Stimulated activated CD8-positive, alpha-beta memory T cell treated with anti-CD3 and anti-CD28 coated beads, Interleukin-12 subunit alpha, Interleukin-12 subunit beta, amount 100 ng/mL, for 4 hours (primary cell): ENCODE measurements around the gene PRSS56.

Experiments
- DNase-seq: peaks from one replicate; pipeline ENCODE4 v3.0.0-alpha.2; 2020; ENCODE audit warnings: low read depth

PRSS56 gene

DNA sequence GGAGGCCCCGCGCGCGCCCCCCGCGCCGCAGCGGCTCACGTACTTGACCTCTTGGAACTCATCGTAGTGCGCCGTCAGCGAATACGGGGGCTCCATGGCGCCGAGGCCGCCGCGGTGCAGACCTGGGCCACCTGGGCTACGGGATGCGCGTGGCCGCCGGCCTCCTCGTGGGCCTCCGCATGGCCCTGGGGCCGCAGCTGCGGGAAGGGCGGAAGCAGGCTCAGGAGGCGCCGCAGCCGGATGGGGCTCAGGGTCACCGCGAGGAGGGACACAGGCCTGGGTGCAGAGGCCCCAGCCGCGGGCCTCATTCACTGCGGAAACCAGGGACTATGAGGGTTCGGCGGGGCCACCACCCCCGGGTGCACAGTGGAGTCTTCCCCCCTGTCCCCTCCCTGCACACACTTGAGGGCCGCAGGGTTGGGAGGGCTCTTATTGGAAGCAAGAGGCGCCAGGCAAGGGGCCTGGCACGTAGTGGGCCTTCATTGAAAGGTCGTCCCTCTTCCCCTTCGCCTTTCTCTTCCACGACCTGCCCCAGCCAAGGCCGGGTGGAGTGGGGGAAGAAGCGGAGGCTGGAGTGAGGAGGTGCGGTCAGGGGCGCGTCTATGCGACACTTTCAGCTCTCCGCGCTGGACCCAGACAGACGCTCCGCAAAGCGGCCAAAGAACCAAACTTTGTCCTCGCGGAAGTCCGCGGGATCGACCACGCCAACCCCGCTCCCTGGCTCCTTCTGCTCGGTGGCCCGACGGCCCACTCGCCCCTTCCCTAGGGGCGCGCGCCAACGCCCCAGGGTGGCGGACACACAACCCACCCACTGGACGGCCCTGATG is 33.4 kb upstream of the PRSS56 start:
- DNase-seq = no peak

DNA sequence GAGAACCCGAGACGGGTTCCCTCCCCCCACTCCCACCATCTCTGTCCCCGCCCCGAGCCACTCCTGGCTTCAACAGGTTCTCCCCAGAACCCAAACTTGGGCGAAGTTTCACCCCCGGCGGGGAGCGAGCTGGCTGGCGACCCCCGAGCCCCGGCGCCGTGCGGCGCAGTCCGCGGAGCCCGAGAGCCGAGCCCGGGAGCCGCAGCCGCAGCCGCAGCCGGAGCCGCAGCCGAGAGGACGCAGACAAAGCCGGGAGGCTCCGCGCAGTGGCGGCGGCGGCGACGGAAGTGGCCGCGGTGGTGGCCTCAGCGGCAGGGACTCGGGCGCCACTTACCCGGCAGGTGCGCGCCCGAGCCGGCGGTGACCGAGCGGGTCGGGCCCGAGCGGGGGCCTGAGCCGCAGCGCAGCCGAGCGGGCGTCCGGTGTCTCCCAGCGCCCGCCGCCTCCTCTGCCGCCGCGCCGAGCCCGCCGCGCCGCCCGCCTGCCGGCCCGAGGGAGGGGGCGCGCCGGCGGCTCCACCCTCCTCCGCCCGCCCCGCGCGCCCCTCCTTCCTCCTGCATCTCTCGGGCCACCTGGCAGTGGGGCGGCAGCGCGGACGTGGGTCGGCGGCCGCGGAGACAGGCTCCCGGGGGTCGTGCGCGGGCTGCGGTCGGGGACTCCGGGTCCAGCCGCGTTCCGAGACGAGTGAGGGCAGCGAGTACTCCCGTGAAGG is 32.6 kb upstream of the PRSS56 start, which contains the start of gene ECEL1:
Gene ECEL1, minus strand, starts transcription at position 450 of the 712 bp plus-strand sequence. CDS start 1,181 bp downstream, outside the sequence.
- no peak for DNase-seq

DNA sequence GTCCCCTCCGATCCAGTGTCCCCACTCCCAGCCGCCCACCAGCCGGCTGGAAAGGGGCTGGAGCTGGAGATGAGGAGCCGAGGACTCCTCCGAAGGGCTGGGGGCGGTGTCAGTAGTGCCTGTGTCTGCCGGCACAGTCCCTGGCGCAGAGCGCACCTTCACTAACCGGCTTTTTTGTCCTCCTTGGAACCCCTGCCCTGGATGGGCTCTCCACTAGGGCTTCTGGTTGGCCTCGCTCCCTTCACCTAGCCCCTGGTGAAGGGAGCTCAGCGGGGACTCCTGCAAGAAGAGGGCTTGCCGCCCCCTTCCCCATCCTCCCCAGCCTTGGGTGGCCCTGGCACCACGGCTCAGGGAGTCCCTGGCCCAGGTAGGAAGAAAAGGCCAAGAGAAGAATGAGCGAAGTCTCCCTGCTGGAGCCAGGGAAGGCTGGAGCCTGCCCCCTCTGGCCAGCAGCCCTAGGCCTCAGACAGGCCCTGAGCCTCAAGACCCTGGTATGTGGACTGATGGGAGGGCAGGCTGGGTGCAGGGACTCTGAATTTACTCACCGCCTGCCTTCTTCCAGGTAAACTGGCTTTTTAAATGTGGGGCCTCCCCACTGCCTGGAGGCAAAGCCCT is 32.0 kb upstream of the PRSS56 start:
- DNase-seq = no peak

DNA sequence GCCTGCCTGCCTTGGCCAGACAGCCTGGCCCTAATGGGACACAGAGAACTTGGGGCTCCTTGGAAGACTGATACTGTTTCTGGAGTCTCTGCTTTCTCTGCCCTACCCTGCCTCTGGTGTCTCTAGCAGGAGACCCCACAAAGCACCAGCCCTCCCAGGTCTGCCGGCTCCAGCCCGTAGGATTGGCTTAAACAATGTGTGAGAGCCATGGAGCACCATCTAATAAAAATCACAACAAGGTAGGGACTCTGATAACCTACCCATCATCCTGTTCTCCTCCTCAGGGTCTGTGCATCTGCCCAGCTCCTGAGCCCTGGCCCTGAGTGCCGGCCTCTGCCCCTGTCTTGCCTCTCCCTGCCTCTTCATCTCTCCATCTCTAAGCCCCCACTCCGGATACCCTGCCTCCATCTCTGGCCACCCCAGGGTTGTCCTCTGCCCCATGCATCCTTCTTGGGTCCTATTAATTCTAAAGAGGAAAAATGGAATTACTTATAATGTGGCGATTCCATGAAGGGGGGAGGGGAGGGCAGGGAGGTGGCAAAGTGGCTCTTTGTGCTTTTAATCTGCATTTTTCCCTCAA is 31.4 kb upstream of the PRSS56 start:
- no peak for DNase-seq

DNA sequence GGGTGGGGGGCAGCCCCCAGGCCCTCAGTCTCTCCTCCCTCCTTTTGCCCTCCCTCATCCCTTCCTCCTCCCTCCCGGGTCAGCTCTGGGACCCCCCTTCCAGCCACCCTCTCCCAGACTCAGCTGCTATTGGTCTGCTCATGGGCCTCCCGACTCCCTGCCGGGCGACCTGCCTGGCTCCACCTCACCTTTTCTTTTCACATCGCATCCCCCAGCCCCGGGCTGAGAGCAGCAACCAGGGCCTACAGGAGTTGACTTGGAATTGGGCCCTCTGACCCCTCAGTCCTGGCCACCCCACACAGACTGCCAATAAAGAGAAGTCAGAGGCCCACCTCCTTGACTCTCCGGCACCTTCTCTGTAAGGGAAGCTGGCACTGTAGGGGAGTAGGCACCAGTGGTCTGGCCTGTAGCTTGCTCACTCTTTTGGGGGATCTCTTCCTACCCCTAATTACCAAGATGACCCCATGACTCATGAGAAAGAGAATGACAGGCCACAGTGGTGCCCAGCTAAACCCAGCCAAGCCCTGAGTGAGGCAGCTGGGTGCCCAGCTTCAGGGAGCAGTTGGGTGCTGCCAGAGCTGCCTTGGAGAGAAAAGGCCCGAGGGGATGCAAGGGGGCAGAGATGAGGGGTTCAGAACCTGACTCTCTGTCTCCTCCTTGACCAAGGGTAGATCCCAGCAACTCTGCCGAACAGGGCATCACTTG is 30.5 kb upstream of the PRSS56 start:
- DNase-seq = no peak

DNA sequence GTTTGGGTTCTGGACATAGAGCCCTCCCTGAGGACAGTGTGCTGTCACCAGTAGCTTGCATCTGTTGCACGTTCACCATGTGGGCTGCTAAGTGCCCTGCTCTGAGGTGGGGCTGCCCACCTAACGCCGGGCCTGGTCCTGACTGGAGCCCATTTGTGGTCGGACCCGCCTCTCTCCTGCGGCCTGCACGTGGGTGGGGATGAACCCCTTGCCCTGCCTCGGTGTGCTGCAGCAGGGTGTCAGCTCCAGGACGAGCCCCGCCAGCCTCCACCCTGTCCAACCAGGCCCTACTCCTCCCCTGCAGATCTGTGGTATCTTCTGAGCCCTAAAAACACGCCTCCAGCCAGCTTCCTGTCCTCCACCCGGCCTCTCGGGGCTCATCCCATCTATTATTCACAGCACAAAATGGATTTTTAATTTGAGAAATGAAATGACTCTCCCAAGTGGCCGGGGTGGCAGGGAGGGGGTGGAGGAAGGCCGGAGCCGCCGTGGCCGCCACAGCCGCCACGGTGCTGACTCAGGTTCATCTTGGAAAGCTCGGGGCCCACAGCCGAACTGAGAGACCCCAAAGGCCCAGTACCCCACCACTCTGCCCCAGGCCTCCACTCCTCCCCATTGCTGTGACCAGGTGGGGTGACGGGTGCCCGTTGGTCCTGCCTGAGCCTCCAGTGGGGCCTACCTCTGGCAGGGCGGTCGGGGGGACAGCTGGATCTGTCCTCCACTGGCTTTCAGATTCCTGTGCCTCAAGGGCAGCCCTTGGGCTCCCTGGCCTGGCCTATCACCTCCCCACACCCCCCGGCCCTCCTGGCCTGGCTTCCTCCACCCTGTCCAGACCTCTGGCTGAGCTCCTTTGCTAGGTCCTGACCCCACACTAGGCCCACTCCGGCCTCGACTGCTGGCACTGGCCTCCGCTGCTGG is 29.7 kb upstream of the PRSS56 start:
- no peak for DNase-seq

DNA sequence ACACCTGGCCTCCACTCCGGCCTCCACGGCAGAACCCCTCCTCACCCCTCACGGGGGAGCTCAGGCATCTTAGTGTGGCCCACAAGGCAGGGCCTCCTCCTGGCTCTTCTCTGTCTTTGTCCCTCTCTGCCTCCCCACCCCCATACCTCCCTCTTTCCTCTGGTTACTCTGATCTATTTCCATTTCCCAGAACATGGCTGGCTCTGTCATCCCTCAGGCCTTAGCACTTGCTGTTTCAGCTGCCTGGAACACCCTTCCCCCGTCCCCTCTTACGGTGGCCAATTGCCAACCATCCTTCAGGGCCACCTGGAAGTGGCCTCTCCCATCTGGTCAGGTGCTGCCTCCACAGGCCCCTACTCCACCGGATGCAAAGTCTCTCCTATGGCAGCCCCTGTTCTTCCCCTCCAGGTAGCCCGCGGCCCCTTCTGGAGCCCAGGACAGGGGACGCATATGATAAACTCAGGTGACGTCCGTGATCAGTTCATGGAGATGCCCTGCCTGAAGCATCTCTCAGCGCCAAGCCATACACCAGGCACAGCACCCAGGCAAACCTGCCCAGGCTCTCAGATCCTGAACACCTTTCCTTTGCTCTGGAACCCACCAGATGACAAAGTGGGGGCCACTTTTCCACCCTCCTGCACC is 28.9 kb upstream of the PRSS56 start:
- no peak for DNase-seq

DNA sequence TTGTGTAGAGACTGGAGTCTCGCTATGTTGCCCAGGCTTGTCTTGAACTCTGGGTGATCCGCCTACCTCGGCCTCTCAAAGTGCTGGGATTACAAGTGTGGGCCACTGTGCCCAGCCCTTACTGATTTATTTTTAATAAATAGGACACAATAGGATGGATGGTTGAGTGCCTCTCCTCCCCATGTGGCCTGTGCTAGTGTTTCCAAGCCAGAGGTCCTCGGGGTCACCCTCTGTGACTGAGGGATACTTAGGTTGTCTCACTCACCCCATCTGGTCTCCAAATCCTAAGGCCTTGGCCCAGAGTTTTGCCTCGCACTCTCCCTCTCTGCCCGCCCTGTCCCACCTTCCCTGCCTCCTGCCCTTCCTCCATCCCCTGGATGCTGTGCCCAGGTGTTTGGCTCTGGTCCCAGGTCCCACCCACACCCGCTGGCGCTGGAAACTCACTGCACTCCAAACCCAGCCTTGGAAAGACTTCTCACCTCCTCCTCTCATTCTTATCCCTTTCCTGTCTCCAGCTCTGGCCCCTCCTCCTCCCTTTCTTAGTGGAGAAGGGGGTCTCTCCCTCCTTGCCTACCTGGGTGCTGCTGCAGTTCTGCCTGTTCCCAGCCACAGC is 27.8 kb upstream of the PRSS56 start:
- DNase-seq = no peak

DNA sequence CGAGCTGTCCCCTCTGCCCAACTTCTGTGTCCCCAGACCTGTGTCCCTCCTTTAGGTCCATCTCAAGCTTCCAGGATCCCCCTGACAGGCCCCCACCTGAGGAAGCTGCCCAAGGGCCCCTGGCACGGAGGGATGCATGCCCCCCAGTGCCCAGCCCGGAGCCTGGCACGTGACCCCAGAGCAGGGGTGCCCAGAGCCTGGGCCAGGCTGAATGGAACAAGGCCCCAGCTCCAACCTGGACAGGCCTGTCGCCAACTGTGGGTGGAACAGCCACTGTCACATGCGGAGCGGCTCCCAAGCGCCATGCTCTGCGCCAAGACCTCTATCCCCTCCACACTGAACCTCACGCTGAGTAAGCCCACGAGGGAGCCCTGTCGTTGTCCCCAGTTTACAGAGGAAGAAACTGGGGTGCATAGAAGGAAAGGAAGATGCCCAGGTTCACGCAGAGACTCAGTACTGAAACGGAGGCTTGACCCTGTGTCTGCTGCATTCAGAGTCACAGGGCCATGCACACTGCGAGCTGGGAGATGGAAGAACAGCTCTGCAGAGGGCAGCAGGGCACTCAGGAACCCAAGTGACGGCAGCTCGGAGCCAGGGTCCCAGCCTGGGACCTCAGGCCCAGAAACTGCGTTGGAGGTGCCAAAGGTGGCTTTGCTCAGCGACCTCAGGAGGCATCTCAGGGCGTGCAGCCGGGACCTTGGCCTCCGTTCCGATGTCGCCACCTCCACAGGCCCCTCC is 27.1 kb upstream of the PRSS56 start:
- no peak for DNase-seq

DNA sequence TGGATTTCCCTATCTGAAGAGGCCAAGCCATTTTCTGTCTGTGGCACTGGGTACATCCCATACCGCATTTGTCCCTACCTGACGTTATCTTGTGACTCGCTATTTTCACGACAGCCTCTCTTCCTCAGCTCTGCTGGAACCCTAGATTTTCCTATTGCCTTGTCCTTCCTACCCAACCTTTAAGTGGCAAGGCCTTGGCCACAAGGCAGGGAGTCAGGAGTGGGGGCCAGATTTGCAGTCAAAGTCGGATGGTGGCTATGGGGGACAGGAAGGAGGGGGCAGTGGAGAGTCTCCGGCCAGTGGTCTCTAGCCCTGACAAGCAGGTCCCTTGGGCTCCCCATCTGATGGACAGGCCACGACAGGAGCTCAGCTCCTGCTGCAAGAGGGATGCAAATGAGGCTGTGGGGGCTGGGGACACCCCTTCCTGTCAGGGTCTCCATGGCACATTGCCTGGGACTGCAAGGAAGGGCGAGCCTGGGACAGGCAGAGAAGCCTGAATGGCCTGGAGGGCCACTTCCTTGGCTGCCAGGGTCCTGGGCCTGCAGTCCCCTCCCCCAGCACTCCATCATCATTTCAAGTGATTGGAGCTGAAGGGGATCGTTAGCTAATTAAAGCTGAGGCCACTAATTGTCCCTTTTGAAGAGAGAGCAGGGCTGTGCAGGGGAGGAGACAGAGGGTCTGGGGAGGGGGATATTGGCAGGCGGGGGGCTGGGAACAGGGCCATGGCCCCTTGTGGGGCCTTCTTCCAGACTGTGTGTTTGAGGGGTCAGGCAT is 26.3 kb upstream of the PRSS56 start:
- DNase-seq = no peak

DNA sequence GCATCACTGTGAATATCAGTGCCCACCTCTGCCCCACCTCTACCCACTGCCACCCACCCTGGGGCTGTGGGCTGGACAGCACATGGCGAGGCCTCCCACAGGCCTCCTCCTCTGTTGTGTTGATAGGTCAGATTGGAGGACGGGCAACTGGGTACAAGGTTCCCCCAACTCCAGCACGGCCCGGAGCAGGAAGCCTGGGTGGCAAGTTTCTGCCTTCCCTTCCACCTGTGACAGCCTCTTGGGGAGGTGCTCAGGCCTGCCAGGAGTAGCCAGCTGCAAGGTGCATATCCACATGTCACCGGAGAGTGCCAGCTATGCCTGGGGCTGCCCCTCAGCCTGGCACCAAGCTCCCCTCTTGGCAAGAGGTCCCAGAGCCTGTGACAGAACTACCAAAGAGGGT is 25.6 kb upstream of the PRSS56 start:
- no peak for DNase-seq

DNA sequence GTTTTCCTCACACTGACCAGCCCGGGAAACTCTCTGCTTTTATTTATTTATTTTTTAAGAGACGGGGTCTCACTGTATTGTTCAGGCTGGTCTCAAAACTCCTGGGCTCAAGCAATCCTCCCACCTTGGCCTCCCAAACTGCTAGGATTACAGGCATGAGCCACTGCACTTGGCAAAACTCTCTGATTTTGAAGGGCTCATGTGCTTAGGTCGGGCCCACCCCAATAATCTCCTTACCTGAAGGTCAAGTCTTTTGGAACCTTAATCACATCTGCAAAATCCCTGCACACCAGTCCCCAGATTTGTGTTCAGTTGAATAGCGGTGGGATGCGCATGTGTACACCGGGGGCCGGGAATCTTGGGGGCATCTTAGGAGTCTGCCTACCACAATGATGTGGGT is 24.9 kb upstream of the PRSS56 start:
- no peak for DNase-seq

DNA sequence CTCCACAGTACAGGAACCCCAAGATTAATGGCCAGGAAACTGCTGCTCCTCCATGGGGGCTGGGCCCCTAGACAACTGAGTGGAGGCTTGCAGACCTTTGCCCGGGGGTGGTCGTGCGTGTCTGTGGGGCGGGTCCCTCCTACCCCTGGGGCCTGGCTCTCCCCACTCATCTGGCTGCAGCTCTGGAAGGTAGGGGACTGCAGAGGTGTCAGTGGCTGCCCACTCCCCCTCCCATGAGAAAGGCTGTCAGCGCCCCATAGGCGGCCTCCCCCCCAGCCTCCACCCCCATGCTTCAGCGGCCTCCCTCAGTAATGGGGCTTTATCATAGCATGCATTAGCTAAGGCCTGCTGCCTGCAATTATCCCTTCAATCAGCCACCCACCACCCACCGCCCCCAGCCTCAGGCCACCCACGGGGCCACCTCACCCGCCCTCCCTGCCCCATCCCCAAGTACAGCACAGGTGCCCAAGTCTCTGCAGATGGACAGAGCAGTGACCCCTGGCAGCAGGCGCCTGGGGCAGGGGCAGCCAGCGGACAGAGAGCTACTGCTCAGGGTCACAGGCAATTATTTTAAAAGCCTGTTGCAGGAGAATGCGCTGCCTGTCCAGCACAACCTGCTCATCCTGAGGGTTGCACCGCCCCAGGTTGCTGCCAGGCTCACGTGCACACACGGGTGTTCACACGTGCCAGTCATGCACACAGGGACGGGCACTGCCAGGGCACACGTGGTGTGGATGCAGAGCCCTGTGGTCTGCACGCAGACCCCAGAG is 23.5 kb upstream of the PRSS56 start:
- no peak for DNase-seq

DNA sequence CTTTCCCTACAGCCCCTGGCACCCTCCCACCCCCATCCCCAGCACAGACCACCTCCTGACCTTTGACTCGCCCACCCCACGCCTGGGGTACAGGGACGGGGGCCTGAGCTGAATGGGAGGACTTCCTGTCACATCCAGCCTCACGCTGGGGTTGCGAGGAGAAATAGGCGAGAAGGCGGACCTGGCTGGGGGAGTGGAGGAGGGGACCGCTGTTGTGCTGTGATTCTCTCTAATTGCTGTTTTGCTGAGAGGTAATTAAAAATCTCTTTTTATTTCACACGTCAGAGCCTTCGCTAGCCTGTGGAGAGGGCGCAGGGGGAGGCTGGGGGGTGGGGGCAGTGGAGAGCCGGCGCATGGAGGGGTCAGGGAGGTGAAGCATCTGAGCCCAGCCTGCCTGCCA is 22.8 kb upstream of the PRSS56 start:
- no peak for DNase-seq

DNA sequence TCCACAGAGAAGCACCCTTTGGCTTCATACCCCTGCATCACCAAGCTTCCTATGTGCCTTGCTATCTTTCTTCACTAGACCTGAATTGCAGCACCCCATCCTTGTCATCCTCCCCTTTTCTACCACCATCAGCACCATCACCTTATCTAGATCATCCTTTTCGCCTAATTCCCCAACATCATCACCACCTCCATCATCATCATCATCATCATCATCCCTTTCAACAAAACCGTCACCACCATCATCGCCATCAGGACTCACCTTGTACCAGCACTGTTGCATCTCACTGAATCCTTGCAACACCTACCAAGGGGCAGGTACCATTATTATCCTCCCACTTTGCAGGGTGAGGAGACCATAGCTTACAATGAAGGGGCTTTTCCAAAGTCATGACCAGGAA is 21.7 kb upstream of the PRSS56 start:
- no peak for DNase-seq

DNA sequence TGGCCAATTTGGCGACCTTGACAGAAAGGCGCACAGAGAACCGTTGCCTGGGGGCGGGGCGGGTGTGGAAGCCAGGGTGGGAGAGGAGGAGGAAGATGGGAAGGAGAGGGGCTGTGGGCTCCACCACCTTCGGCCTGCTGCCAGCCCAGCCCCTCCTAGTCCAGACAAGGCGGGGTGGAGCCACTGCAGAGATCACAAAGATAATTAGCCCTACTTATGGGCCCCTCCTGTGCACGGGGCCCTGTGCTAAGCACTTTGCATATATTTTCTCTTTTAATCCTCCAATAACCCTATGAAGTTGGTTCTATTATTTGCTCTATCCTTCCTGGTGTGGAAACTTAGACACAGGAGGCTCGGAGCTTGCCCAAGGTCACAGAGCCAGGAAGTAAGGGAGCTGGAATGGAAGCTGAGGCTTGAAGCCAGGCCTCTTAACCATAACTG is 18.8 kb upstream of the PRSS56 start:
- DNase-seq = no peak

DNA sequence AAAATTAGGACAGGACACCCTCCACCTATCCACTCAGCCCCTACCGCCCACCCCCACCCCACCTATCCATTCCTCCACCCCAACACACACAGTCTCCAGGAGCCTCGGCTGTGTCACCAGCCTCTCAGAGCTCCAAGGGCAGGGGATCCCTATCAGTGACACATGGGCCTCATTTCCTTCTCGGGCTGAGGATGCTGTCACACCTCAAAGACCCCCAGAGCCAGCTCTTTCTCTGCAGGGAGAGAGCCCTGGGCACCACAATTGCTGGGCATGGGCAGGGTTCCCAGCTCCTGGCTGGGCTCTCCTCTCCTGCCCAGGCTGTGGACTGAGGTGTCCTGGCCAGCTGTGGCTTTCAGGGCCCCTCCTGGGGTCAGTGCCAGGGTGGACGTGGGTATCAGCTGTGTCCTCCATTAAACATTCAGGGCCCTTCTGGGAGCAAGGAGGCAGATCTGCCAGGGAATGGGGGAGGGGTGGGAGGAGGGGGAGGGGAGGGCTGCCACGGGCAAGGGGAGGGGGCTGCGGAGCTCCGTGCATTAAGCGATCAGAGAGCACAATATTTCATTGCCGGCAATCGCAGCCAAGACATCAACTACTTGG is 18.3 kb upstream of the PRSS56 start:
- no peak for DNase-seq
